NCI-H146 treated with DMSO at 0.1 percent for 48 hours (cell line): ENCODE data around the gene ESF1.

Experiments
- DNase-seq: peaks from one replicate; lab custom pipeline; 2025; ENCODE audit not compliant: unreplicated experiment; lab: John Stamatoyannopoulos, UW

The ESF1 gene, protein sequence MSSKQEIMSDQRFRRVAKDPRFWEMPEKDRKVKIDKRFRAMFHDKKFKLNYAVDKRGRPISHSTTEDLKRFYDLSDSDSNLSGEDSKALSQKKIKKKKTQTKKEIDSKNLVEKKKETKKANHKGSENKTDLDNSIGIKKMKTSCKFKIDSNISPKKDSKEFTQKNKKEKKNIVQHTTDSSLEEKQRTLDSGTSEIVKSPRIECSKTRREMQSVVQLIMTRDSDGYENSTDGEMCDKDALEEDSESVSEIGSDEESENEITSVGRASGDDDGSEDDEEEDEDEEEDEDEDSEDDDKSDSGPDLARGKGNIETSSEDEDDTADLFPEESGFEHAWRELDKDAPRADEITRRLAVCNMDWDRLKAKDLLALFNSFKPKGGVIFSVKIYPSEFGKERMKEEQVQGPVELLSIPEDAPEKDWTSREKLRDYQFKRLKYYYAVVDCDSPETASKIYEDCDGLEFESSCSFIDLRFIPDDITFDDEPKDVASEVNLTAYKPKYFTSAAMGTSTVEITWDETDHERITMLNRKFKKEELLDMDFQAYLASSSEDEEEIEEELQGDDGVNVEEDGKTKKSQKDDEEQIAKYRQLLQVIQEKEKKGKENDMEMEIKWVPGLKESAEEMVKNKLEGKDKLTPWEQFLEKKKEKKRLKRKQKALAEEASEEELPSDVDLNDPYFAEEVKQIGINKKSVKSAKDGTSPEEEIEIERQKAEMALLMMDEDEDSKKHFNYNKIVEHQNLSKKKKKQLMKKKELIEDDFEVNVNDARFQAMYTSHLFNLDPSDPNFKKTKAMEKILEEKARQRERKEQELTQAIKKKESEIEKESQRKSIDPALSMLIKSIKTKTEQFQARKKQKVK

DNA sequence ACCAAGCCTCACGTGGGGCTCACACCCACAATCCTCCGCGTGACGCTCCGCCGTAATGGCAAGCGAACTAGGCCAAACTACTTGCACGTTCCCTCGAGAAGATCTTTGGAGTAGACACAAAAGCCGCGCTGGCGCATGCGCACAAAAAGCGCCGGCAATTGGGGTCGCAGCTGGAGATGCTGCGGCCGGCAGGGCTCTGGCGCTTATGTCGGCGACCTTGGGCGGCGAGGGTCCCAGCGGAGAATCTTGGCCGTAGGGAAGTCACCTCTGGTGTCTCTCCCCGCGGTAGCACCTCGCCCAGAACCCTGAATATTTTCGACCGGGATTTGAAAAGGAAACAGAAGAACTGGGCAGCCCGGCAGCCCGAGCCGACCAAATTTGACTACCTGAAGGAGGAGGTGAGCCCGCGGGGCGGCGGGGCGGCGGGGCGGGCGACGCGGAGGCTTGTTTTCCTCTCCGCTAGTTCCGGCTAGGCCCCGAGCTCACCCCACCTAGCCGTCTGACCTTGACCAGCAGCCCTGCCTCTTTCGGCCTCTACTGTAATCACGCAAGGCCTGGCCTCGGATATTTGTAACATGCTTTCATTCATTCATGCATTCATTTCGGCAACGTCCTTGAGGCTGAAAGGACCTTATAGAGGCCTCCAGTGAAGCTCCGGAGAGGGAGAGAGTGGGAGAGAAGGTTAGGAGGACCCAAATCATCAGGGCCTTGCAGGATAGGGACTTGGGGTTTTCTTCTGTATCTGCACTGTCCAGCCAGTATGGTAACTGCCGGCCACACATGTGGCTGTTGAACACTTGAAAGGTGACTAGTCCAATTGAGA lies at the start of gene ESF1, which contains the start of gene NDUFAF5:
Gene ESF1 (minus strand): TSS at position 27 of the 823 bp plus-strand sequence. CDS start 1,779 bp downstream, outside the sequence.
Gene NDUFAF5 (plus strand): TSS at position 136 of the 823 bp plus-strand sequence. CDS start 41 bp downstream, at position 177.
- peak; percentile 94 for DNase-seq

DNA sequence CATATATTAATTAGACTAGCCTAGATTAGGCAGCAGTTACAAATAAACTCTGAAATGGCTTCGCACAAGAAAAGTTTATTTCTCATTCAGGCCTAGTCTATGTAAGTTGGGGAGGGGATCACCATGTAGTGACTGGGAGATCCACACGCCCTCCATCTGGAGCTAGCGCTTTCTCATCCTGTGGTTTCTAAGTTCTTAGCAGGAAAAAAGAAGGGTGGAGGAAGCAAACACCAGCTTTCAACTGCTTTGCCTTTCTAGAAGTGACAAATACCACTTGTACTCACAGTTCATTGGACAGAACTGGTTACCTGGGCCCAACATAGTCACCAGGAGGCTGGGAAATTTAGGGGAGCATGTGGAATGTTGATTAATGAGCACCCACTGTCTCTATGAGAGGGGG lies 46.8 kb upstream of the ESF1 start:
- DNase-seq, result no peak

DNA sequence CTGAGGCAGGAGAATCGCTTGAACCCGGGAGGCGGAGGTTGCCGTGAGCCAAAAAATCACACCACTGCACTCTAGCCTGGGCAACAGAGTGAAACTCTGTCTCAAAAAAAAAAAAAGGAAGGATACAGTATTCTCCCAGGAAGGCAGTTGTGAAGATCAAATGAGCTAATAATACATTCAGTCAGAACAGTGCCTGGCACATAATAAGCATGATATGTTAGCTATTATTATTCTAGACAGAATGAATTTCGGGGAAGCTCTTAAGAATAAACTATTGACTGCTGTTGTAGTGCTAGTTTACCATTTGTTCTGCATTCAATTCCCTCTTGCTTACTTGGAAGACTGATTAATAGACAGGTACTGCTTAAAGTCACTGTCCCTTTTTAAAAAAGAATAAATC lies 40.7 kb upstream of the ESF1 start:
- no peak for DNase-seq

DNA sequence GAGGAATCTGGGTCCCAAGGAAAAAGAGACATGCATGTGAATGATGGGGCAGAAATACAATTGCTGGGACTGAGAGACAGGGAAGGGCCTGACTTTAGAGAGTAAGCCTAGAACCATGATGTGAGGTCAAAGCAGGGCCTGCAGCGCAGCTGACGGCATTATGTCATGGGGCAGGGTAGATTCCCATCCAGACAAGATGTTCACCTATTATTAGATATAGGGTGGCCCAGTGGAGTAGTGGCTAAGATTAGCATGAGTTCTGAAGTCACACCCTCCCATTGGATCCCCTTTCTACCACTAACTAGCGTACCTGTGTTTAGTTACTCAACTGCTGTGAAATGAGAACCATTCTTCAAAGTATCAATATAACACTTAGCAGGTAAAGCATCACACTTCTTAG lies 39.7 kb upstream of the ESF1 start:
- no peak for DNase-seq

DNA sequence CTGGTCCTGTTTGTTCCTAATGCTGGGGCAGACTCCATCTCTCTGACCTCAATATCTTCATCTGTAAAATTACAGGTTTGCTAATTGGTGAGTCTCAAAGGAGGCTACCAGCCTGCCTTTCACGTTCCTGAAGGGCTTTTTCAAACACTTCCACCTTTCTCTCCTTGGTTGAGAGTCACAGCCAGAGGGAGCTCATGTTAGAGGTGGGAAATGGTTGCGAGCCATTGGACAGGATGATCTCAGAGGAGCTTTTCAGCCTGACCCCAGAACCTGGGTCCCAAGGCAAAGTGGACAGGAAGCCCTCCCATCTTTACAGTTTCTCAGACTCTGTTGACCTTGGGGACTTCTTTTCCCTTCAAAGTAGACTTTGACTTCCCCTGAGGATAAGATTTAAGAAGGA lies 37.7 kb upstream of the ESF1 start:
- no peak for DNase-seq

DNA sequence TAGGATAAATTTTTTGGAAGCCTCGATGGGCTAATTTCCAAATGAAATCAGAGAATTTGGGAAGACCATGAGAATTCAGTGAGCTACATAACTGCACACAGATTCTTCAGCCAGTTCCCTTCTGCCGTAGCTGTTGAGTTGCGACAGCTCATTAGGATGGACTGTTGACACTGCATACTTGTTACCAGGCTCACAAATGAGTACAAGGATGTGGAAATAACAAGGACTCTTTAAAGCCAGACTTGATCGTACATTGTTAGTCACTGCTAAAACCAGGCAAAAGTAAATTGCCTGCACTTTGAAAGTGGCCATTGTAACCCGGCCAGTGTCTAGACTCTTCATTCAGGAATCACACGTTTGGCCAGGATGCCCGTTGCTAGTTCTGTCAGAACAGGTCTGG lies 37.2 kb upstream of the ESF1 start:
- no peak for DNase-seq

DNA sequence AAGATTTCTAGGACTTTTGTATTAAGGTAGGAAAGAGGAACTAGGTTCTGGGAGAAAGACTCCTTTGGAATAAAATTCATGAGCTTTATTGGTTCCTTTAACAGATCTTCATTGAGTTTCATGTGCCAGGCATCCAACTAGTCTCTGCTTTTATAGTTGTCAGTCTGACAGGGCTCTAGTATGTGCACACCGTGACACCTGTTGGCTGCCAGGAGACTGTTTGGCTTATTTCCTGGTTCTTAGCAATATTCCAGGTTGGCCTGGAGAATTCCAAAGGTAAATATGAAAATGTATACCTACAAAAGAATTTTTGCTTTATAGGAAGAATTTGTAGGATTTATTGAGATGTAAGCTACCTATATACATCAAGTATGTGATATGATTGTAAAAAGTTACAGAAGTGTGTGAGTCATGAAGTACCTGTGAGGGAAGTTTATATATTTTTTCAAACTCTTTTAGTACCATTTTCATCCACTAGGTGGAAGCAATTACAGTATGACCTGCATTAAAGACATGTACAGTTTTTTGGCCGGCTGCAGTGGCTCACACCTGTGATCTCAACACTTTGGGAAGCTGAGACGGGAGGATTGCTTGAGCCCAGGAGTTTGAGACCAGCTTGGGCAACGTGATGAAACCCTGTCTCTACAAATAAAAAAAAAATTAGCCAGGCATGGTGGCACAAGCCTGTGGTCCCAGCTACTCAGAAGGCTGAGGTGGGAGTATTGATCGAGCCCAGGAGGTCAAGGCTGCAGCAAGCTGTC lies 35.3 kb upstream of the ESF1 start:
- DNase-seq, result peak; percentile 58

DNA sequence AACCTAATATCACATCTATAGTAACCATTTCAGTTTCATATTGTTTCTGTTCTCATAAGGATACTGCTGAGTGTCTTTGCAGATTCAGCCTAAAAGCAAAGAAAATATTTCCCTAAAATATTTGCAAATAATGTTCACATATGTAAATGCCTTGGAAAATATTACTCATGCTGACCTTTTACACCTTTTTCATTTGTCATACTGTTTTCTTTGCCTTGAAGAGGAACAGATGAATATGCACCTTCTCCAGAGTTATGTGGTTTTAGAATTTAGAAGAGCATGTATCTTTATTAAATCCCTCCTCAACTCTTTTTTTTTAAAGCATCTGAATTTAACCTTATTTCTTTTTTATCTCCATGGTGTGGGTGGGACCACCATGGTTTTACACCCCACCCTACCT lies 32.6 kb upstream of the ESF1 start:
- no peak for DNase-seq

DNA sequence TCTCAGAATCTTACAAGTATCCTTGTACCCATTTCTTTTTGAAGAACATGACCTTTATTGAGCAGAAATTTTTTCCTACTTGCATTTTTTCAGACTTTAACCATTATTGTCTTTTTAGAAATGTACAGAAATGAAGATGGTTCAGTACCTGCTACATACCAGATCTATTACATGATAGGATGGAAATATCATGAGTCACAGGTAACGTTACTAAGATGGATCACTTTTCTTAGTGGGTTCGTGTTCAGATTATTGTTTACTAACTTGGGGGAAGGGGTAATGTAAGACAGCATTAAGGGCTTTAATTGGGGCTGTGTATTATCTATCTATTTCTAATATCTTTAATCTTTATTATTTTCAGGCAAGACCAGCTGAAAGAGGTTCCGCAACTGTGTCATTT lies 32.0 kb upstream of the ESF1 start:
- DNase-seq, result no peak

DNA sequence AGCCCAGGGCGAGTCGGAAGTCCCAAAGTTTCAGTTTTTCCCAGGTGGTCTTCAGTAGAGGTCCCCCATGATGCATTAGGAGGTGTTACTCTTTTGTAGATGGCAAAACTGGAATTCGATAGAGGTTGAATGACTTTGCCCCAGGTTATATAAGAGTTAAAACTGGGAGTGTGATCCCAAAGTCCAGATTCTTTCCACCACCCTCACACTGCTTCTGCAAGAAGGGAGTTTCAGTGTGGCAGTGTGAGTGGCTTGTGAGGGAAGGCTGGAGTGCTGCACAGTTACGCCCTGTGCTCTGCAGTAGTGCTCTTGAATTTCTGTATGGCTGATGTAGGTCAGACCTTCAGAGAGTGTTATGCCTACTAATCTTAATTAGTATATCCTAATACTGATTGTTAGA lies 30.0 kb upstream of the ESF1 start:
- no peak for DNase-seq

DNA sequence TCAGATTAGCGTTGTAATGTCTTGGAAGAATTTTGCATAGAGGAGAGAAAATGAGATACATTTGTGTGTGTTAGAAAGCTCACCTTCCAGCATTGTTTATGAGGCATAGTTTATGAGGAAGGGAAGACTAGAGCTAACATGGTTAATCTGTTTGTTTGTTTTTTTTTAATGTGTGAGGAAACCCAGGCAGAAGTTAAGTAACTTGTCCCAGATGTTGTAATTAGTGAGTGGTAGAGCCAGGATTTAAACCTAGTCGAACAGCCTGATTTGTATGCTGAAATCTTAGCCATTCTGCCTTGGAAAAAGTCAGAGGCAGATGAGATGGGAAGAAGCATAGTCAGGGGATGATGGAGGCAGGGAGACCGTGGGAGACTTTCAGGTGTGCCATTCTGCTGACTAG lies 29.2 kb upstream of the ESF1 start:
- DNase-seq, result no peak

DNA sequence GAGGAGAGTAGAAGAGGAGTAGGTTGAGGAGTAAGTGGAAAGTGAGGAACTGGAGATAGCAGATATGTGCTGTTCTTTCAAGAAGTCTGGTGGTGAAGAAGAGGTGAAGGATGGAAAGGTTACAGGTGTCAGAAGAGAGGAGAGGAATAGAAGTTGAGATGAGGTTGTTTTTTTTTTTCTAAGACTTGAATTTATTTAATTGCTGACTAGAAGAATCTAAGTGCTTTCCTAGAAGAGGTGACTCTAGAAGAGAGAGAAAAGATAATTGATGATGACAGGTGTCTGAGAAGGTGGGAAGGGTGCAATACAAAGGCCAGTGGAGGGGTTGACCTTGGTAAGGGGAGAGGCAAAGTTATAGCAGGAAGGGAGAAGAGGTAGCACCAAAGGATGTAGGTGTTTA lies 25.7 kb upstream of the ESF1 start:
- no peak for DNase-seq

DNA sequence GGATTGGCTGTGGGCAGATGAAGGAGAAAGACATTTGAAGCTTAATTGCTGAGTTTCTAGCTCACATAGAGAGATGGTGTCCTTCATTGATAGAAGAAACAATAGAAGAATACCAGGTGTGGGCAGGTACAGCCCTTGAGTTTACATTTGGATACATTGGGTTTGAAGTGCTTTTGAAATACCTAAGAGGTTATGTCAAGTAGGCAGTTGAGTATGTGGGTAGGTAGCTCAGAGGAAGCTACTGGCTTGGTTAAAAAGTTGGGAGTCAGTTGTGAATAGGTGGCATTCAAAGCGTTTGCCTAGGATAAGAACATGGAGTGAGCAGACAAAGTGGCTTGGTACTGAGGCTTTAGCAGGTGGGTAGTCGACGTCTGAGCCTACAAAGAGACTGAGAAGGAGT lies 25.1 kb upstream of the ESF1 start:
- no peak for DNase-seq

DNA sequence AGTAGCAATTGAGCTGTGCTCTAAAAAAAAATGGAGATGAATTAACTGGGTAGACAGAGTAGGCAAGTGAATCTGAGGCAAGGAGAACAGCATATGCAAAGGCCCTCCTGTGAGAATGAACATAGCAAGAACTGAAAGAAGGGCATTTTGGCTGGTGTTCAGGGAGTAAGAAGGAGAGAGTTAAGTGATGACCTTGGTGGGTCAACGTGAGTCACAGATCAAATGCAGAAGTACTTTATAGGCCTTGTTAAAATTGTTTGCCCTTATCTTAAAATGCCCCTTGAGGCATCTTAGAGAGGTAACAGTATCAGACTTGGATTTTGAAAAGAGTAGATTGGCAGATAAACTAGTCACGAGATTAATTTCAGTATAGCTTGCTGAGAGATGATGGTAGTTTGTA lies 24.7 kb upstream of the ESF1 start:
- no peak for DNase-seq

DNA sequence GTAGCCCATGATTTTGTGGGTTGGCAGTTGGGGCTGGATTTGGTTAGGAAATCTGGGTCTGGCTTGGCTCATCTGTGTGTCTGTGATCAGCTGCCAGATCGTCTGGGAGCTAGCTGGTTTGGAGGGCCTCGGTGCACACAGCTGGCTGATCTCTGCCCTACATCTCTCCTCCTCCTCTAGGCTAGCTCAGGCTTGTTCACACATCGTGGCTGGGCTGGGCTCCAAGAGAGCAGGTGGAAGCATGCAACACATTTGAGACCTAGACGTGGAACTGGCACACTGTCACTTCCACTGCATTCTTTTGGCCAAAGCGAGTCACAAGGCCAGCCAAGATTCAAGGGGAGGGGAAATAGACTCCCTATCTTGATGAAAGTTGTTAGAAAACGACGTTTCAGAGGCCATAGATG lies 16.0 kb upstream of the ESF1 start:
- no peak for DNase-seq

DNA sequence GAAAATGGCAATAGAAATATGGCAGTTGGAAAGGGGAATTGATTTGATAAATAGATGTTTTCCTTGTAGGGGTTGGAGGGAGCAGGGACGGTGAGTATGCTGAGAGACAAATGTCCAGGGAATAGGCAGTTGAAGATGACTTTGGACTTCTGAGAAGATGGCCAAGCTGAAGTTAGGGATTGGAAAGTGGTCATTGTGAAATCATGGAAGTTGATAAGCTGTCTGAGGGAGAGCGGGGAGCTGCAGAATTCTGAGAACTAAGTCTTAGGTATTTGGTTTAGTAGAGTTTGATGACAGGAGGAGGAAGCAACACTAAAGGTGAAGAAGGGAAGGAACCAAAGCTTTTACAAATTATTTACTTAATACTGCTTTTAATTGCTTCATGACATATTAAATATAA lies 15.3 kb upstream of the ESF1 start:
- DNase-seq, result no peak

DNA sequence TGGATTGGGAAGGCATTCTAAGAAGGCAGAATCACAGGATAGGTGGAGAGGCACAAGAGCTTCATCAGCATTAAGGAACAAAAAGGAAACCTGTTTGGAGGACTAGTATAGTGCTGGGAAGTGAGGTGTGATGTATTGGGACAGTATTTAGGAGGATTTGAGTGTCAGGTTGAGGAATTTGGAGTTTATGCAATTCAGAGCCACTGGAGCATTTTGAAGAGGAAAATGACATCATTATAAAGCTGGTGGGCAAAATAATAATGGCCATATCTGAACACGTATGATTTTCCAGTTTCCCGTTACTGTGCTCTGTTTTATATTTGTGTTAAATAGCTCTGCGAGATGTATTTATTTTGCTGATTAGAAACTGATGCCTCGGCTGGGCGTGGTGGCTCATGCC lies 14.3 kb upstream of the ESF1 start:
- no peak for DNase-seq

DNA sequence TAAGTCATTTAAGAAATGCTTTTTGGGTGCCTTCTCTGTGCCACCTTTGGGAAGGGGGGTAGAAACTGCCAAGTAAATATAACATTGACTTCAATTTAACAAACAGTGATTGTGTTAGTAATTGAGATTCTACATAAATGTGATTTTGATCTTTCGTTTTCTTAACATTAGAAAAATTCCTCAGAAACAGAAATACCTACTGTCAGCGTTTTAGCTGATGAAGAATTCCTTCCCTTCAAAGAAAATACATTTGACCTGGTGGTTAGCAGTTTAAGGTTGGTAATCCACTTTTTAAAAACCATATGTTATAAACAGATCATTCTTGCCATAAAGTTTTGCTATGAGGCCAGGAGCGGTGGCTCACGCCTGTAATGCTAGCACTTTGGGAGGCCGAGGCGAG lies 9.9 kb upstream of the ESF1 start:
- no peak for DNase-seq

DNA sequence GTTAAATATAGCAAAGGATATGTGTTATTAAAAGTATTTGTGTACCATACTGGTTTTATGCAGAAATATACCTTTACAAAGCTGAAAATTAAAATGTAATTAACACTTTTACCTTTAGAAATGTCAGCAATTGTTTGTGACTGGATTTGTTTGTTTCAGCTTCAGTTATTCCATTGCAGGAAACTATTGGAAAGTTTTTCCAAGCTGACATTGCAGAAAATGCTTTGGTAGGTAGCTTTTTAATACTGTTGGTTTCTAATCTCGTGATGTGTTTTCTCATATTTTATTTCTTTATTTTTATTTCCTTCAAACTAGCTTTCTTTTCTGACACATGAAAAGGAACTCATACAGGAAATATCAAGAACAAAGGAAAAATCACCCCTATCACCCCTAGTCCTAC lies 8.3 kb upstream of the ESF1 start:
- no peak for DNase-seq
